Esophagus muscularis mucosa (tissue), 4 donors: Measurements from ENCODE around the gene DZIP1.

Experiments used
- EP300 ChIP-seq: sonication (generic); formaldehyde crosslinking; IDR thresholded peaks from one replicate; pipeline ENCODE4 v1.6.1; 2017; ENCODE audit warnings: antibody characterized with exemption
- POLR2AphosphoS5 ChIP-seq, 2 donors: sonication (generic); formaldehyde crosslinking; IDR thresholded peaks; one replicate each; pipeline ENCODE4 v1.6.1; 2017; ENCODE audit warnings: antibody characterized with exemption in 2 of 2
- TF ChIP-seq, protein P1 (sequence below), 3 experiments: fragments of 200-600 bp in 2 of 3; fragments of 450-650 bp in 1 of 3; sonication (generic) in 2 of 3; IDR thresholded peaks; one replicate each; pipeline ENCODE4 v1.5.1; 2017 to 2019; ENCODE audit warnings: antibody characterized with exemption in 3 of 3, mild to moderate bottlenecking in 2 of 3, moderate library complexity in 1 of 3

DNA sequence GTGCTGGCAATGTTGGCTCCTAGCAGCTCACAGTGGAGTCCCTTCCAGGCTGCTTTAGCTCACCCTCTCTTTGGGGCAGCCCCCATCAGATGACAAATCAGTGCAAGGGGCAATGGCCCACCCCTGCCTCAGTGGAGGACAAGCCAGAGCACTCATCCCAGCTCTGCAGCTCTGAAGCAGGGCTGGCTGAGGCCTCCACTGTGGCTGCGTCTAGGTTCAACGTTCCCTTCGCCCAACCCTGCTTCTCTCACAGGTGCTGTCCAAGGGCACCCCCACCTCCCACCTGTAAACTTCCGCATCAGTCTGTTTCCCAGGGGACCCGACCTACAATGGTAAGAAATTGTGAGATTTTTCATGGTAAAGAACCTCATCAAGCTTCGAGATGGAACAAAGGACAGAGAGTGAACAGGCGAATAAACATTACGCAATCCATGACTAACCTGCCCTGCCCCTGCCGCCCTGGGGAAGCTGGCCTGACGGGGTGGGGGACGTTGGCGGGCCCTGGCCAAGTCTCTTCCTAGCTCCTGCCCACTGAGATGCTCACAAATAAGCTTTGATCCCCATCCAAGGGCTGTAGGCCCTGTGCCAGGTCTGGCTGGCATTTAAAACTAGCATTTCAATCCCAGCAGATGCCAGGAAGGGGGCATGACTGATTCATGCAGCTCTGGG, 40.5 kb downstream of the DZIP1 start:
- TF ChIP-seq POLR2AphosphoS5 (IDR thresholded peaks at IDR 0.05) (no peak), EP300 (no peak)
- TF ChIP-seq, protein P1, sequence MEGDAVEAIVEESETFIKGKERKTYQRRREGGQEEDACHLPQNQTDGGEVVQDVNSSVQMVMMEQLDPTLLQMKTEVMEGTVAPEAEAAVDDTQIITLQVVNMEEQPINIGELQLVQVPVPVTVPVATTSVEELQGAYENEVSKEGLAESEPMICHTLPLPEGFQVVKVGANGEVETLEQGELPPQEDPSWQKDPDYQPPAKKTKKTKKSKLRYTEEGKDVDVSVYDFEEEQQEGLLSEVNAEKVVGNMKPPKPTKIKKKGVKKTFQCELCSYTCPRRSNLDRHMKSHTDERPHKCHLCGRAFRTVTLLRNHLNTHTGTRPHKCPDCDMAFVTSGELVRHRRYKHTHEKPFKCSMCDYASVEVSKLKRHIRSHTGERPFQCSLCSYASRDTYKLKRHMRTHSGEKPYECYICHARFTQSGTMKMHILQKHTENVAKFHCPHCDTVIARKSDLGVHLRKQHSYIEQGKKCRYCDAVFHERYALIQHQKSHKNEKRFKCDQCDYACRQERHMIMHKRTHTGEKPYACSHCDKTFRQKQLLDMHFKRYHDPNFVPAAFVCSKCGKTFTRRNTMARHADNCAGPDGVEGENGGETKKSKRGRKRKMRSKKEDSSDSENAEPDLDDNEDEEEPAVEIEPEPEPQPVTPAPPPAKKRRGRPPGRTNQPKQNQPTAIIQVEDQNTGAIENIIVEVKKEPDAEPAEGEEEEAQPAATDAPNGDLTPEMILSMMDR (IDR thresholded peaks at IDR 0.05), result no peak
